GM21526 (cell line): ENCODE results near the gene DERL2.

Experiments used
- ATAC-seq: cut with Tn5 transposase; IDR thresholded peaks from one replicate; pipeline ENCODE4 v1.9.1; 2021; ENCODE audit warnings: moderate library complexity; ENCODE audit not compliant: unreplicated experiment, low FRiP score

The DERL2 gene

DNA sequence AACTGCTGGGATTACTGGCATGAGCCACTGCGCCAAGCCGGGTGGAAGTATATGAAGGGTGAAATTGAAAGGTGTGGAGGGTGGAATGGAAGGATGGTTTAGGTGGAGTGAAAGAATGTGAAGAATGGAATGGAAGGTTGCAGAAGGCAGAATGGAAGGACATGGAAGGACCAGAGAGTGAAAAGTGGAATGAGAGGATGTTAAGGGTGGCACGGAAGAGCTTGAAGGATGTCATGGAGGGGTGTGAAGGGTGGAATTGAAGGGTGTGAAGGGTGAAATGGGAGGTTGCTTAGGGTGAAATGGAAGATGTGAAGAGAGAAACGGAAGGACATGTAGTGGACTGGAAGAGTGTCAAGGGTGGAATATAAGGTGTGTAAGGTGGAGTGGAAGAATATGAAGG lies 16.6 kb upstream of the DERL2 start:
- no peak for ATAC-seq

DNA sequence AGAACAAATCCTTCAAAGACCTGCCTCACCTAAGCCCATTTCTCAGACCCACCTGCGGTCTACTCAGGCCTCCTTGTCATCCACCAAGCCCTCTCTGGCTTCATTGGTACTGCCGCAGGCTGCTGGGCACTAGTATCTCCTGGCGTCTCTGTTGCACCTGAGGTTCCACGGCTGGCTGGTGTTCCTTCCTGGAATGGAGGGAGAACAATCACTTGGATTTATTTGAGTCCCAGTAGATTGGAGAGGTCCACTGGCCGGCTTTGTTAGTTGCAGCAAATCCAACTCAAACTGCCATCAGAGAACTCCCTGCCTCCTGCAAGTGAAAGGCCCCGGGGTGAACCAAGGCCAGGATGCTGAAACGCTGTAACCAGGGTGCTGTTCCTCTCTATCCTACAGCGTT lies 15.7 kb upstream of the DERL2 start:
- ATAC-seq = no peak

DNA sequence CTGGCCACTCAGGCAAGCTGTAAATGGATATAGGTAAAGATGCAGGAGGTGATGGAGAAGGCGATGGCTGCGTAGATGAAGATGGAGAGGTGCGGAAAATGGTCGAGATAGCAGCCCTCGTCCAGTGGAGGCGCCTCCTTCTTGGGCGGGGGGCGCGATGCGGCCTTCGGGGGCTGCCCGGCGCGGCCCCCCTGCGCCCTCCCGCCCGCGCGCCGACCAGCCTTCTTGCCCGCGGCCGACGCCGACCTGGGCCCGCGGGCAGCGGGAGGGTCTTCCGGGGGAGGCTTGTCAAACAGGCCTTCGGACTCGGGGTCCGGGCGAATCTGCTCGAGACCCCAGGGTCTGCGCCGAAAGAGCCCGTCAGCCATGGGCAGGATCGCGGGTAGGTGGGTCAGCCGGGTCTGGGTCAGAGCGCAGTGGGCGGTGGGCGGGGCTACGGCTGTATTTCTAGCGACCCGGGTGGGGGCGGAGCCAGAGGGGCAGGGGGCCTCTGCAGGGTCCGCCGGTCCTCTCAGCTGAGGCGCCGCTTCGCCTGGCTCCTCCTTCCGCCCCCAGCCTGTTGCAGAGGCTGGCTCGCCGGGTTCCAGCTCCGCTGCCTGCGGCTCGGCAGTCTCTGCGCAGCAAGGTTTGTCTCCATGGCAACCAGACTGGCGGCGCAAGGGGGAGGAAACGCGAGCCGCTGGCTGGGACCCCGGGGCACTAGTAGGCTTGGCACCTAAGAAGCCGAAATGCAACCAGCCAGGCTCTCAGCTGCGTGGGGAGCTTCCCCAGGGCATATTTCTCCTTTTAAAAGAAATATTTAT lies 14.8 kb upstream of the DERL2 start:
- no peak for ATAC-seq

DNA sequence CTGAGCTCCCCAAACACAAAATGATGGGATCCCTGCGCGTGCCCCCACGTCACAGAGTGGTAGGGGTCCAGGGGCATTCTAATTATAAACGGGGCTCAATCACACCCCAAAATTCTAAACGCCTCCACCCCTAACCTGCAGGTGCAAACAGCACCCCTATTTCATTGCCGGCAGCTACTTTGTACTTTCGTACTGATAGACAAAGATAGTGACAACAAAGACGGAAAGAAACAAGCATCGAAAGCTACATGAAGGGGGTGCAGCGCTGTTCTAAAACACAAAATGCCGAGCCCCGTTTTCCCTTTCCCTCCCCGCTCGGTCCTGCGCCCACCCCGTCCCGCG lies 14.2 kb upstream of the DERL2 start:
- no peak for ATAC-seq

DNA sequence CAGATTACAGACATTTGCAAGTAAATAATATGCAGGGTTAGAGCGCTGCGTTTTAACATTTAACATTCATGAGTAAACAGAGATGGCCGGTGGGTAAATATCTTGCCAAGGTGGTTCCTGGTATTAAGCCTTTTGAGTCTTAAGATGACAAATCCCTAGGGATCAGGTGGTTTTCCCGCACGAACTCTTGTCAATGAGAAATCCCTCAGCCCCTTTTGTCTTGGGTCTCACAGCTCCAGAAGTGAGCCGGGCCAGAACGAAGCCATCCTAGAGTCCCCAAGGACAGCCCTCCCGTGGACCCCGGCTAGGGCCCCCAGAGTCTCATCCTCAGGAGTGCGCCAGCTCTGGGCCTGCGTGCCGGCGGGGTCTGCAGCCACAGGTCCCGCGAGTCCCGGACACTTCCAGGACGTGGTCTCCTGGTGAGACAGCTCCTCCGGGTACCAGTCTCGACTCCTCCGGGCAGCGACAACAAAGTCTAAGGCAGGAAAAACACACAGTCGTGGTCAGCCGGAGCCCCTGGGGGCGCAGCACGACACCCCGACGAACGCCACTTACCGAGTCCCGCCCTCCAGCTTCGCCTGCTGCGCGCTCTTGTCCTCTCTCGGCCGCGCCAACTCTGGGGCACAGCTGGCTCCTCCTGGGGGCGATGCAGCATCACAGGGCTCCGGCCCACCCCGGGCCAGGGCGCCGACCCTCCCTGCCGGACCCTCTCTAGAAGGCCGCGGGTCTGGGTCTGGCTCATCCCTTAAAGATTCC lies 13.7 kb upstream of the DERL2 start:
- no peak for ATAC-seq

DNA sequence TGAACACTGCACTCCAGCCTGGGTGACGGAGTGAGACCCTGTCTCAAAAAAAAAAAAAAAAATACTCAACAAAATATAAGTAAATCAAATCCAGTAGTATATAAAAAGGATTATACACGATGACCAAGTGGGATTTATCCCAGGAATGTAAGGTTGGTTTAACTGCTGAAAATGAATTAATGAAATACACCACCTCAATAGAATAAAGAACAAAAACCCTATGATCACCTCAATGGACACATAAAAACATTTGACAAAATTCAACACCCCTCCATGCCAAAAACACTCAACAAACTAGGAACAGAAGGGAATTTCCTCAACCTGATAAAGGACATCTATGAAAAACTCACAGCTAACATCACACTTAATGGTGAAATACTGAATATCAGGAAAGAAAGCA lies 7.0 kb upstream of the DERL2 start:
- no peak for ATAC-seq

DNA sequence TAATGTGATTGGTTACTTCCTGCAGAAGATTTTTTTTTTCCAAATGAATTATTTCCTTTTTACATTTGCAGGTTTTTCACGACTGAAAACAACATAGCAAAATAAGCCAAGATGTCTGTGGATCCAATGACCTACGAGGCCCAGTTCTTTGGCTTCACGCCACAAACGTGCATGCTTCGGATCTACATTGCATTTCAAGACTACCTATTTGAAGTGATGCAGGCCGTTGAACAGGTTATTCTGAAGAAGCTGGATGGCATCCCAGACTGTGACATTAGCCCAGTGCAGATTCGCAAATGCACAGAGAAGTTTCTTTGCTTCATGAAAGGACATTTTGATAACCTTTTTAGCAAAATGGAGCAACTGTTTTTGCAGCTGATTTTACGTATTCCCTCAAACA lies 2.8 kb upstream of the DERL2 start:
- ATAC-seq = no peak

DNA sequence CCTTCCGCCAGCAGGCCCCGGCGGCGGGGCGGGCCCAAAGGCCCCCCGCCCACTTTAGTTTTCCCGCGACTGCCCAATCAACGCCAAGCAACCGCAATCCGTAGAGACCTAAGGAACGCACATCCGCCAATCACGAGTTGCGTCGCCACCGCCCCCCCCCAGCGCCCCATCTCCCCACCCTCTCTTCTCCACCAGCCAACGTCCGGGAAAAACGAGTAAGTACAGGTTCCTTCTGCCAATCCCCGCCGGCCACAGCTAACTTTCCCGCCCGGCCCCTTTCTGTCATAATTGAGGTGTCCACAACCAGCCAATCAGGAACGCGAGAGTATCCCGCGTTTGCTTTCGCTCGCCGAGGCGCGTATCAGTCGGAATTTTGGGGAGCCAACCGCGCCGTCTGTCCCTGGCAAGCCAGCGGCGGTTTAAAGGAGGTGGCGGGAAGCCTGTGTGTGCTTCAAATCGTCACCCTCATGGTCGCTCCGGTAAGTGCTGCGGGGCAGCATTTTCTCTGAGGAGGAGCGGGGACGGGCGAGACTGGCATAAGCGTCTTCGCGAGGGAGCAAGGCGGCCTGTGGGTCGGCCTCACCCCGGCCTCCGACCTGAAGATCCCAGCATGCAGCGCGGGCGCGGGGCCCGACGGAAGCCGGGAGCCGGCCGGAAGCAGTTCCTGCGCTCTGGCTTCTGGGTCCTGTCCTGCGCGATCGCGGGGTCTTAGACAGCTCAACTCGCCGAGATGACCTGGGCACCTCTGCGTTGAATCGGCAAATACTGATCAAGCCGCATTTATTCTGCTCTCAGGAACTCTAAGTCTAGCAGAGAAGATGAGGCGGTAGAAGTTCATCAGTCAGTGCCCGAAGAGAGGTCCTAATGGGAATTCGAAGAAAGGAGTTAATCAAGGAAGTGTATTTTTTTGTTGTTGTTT lies 487 bp upstream of the DERL2 start, which contains the start of gene MIS12:
MIS12 (plus strand) TSS at position 361 of the 919 bp plus-strand sequence. CDS start 2,297 bp downstream, outside the sequence.
- peak; percentile 70 for ATAC-seq

DNA sequence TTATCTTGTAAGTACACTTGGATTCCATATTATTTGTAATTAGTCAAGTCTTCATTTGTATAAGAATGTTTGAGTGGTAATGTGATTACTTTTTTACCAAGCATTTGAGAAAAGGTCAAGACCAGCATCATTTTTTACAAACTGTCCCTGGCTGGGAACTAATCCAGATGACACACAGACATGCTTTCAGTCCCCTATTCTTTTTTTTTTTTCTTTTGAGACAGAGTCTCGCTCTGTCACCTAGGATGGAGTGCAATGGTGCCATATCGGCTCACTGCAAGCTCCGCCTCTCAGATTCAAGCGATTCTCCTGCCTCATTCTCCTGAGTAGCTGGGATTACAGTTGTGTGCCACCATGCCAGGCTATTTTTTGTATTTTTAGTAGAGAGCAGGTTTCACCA lies 4.5 kb downstream of the DERL2 start:
- ATAC-seq = no peak

DNA sequence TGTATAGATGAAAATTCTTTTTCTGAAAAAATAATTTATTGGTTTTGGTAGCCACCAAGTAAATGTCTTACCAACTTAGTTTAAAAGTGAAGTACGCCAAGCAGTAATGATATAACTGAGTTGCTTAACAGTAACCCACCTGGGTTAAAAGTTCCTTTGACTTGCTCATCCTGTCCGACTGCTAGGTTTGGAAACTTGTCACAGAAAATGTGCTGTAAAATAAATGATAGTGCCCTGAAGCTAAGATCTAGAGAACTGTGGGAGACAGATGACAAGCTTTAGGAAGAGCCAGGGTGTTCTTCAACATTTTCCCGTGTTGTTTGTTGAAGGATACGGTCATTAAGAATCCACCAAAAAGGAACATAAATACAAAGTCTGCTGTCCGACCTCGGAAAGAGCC lies 5.0 kb downstream of the DERL2 start:
- no peak for ATAC-seq

DNA sequence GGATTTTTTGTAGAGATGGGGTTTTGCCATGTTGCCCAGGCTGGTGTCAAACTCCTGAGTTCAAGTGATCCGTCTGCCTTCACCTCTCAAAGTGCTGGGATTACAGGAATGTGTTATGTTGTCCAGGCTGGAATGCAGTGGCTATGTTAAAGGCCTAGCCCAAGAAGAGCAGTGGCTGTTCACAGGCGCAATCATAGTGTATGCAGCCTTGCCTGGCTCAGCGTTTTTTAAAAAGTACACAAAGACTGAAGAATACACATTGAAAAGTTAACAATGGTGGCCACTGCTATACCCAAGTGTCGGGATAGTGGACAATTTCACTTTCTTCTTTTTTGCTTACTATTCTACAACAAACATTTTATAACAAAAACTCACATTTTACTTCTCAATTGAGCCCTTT lies 7.0 kb downstream of the DERL2 start:
- no peak for ATAC-seq

DNA sequence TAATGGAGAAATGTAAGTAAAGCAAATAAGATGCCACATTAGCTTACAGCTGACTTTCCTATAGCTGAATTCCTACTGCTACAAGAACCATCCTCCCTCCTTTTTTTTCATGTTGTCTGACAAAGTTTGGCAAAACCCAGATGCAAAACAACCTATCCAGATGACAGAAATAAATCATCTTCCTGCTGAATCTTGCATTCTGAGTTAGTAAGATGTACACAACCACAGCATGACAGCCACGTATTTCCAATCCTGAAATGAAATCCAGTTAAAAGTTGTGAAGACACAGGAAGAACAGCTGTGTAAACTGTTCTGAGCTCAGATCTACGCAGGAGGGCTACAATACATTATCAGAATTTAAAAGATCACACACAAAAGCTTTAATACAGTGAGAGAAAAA lies 12.1 kb downstream of the DERL2 start:
- ATAC-seq = no peak

DNA sequence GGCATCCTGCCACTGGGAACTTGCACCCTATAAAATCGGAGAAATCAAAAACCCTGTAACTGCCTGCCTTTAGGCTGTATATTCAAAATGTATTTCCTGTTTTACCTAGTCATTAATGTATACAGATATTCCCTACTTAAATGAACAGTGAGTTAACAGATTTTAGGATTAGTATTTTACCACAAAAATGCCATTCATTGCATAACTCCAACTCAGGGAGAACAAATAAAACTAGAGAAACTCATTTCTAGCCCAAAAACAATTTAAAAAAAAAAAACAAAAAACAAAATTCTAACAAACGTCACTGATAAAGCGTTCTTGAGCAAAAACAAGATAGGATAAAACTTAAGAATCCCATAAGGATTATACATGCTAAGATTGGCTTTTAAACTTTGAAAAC lies 13.5 kb downstream of the DERL2 start:
- ATAC-seq = no peak

DNA sequence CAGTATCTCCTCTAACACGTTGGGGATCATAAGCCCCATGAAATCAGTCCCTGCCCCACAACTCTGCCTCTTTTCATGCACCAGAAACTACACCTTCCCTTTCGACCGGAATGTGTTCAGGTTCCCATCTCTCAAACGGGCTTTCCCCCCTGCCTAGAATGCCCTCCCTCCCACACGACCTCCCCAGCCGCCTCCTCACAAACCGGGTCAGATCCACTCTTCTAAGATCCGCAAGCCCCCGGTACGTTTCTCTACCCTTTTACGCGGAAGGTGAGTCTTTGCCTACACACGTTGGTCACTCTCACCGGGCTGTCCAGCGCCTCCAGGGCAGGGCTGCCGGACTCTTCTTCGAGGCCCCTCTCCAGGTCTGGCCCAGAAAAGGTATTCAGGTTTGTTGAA lies 17.9 kb downstream of the DERL2 start:
- peak; percentile 10 for ATAC-seq

DNA sequence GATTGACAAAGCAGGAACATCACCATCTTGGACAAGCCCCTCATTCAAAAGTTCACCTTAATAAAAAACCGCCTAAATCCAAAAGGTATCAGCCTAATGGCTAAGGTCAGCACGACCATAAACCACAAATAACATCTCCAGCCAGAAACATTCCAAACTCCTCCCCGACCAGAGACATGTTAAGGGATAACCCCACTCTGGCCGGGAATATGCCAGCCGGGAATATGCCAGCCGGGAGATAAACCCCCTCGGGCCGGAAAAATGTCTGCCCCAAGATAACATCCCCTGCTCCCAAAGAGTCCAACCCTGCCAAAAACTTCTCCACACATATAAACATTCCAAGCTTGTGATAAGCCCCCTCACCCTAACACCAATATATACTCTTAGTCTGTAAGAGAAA lies 18.6 kb downstream of the DERL2 start:
- no peak for ATAC-seq

DNA sequence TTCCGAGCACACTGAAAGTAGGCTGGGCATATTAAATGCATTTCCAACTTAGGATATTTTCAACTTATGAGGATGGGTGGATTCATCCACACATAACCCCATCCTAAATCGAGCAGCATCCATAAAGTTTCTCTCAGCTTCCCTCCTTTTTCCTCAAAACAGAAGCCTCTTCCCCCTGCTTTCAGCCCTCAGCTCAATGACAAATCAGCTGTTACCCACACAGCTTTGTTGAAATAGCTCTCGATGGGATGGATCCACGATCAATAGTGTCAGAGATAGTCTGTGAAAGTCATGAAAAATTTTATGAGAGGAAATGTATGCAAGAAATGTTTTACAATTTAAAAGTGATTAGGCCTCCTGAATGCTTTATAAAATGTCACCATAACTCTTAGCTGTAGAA lies 19.7 kb downstream of the DERL2 start:
- no peak for ATAC-seq

DNA sequence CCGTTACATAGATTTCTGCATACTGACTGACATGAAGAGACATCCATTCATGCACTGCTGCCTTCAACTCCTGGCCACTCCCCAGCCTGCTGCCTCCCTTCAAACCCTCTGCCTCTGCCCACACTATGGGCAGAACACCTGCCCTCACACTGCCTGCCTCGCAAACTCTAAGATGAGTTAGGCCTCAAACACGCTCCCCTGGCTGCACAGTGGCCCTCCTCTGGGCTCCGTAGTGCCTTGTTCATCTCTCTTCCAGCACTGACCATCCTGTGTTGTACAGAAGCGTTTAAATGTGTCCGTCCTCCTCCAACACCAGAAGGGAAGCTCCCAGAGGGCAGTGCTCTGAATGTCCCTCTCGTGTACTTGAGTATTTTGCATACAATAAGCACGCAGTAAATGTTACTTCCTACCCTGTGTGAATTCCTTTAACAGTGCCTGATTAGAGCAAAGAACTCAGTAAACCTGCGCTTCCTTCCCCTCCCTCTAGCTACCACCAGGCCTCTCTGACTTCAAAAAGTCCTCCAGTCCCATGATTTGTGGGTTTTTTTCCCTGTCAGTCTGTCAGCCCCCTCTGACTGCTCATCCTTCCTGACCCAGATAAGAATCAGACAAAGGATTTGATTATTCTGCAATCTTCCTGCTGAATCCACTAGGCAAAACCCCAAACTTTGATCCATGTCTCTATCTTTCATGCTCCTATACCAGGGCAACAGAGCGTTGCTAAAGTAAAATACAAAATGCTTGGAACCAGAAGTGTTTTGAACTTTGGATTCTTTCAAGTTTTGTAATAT lies 21.1 kb downstream of the DERL2 start:
- no peak for ATAC-seq

DNA sequence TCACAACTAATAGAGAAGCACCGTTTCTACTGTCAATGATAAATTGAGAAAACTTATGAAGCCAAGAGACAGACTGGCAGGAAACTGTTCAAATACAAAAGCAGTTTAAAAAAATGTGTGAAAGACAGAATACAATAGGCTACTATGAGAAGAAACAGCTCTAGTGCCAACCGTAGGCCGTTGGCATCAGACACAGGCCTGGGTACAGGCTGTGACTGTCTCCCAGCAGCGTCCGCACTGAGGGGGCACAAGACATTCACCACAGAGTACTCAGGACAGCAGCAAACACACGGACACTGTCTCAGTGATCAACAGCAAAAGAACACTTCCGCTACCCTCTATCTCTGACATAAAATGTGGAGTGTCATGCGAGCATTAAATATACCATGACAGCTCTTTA lies 39.2 kb downstream of the DERL2 start:
- ATAC-seq = no peak

DNA sequence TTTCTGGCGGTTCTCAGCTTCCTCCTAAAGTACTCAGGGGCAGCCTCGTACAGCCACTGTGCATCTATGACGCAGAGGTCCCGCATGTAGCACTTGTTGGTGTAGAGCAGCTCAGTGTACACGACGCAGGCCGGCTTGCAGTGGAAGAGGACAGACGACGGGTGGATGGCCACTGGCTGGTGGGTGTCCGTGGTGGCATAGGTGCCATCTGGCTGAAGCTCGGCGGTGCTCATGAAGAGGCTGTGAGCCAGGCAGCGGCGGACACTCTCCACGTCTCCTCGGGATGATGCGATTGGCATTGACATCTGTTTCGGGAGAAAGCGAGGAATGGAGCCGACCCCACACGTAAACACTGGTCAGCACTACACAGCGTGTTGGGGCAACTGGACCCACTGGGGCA lies 41.8 kb downstream of the DERL2 start:
- ATAC-seq = no peak

DNA sequence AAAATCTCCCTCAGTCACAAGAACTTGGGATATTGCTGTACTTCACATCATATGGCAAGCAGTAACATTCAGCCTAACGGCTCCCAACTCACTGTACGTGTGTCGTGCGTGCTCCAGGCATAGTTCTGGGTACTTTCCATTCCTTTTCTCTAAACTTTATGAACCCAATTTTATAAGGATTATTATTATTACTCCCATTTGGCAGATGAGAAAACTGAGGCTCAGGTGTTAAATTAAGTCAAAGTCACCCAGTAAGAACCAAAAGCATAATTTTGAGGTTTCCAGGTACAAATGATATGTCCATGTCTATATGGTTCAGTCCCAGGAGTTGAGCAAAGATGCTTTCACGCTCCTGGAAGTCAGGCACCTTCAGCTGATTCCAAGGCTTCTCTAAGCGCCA lies 42.2 kb downstream of the DERL2 start:
- ATAC-seq = no peak

DNA sequence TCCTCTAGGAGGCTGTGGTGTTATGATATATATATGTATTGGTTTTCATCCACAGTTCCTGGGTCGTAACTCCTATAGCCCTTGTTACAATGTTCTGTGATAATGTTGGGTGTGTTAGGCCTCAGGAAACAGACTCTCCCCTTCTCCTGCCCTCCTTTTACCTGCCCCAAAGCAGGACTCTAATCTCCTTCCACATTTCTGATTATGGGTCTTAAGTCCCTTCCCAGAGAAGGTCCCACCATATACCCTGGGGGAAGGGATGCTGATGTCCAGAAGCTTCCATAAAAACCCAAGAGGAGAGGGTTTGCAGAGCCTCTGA lies 46.6 kb downstream of the DERL2 start:
- ATAC-seq = no peak
